HepG2 (cell line): Measurements from ENCODE around the gene CLDN7.

Experiments used
- CEBPB ChIP-seq: IDR thresholded peaks from 2 replicates; pipeline ENCODE4 v1.6.1; 2011; ENCODE audit warnings: low read depth, low read length, improper control_type of control experiment, borderline replicate concordance
- ELF4 ChIP-seq: sonication (generic); formaldehyde crosslinking; IDR thresholded peaks from 2 replicates; pipeline ENCODE4 v1.5.0; 2020; ENCODE audit warnings: missing genetic modification reagents, mild to moderate bottlenecking, moderate library complexity, borderline replicate concordance
- FOXM1 ChIP-seq: sonication (generic); formaldehyde crosslinking; IDR thresholded peaks from 2 replicates; pipeline ENCODE4 v1.5.0; 2020; ENCODE audit warnings: missing genetic modification reagents
- SMAD1 ChIP-seq: sonication (generic); formaldehyde crosslinking; IDR thresholded peaks from 2 replicates; pipeline ENCODE4 v1.4.0; 2020; ENCODE audit warnings: missing genetic modification reagents, low read depth, mild to moderate bottlenecking, borderline replicate concordance
- ZNF430 ChIP-seq: sonication (generic); formaldehyde crosslinking; IDR thresholded peaks from 2 replicates; pipeline ENCODE4 v1.9.0; 2021; ENCODE audit warnings: mild to moderate bottlenecking, missing genetic modification reagents

DNA sequence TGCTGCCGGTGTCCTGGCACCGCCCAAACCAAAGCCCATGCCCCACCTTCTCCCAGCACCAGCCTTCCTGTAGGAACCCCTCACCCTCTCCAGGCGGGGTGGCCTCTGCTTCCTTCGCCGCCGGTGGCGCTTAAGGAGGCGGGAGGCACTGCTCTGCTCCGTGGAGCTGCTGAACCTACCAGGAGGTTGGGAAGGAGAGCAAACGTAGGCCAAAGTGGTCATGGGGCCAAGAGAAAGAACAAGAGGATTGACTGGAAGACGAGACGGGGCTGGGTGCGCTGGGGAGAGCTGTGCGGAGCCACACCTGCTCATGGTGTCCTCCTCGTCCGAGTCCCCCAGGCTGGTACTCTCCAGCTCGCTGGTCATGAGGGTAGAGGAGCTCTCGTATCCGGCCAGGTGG is 32.8 kb downstream of the CLDN7 start:
- TF ChIP-seq ELF4 (CRISPR knock-in tag) (no peak), ZNF430 (no peak), CEBPB (no peak), FOXM1 (no peak), SMAD1 (CRISPR knock-in tag) (no peak)
